Measurements from ENCODE around the gene UBE2F.

DNA sequence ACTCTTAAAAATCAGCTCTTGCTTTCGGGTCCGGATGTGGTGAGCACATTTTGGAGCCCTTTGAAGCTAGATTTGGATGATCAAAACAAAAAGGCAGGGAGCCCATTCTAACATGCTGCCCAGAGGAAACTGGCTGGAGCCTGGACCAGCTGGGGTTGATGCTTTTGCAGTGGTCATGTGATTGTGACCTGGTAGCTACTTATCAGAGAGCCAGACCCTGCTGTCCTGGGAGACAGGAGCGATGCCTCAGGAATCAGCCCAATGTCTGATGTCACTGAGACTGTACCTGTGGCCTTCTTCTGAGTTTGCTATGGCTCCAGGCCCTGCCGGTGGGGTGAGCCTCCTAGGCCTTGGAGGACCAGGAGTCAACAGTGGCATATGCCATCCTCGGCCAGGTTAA is 75.3 kb downstream of the UBE2F start:
- no peak for TF ChIP-seq CTCF (conservative IDR thresholded peaks at IDR 0.05 in 1 of 2, IDR thresholded peaks at IDR 0.05 in 1 of 2; ENCODE audit: low read depth in 1 of 2, low read length in 2 of 2)
- TF ChIP-seq EZH2 (IDR thresholded peaks at IDR 0.05; ENCODE audit: low read length, missing control alignments) = no peak

All from fibroblast of lung (primary cell).